ENCODE measurements around the gene EMC9.

The EMC9 gene

GRCh38 chr14:24157331-24157730 lies 15.9 kb upstream of the EMC9 start:
- no peak overlapping the region for H3K4me3 ChIP-seq (ENCODE audit: control insufficient read depth, low read depth, low read length)
- no peak for DNase-seq (ENCODE audit: low read depth)
- TF ChIP-seq CTCF (conservative IDR thresholded peaks at IDR 0.05; ENCODE audit: control insufficient read depth, insufficient read depth, low read depth, low read length), result no peak

DNA sequence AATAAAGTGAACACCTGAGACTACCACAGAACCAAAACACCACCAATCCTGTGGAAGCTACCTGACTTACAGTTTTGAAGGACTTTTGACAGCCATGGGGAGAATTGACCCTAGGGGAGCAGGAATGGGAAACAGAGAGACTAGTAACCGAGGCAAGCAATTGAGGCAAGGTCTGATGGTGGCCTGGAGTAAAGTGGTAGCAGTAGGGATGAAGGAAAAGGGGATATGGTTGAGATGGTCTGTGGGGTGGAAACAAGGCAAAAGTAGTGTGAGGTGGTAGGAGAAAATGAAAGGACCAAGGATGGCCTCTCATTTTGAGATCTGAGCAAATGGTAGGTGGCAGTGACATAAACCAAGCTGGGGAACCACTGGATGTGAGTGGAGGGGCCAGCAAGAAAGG lies 15.4 kb upstream of the EMC9 start:
- DNase-seq (ENCODE audit: low read depth), result no peak
- no peak overlapping the region for H3K4me3 ChIP-seq (ENCODE audit: control insufficient read depth, low read depth, low read length)
- no peak for TF ChIP-seq CTCF (conservative IDR thresholded peaks at IDR 0.05; ENCODE audit: control insufficient read depth, insufficient read depth, low read depth, low read length)

DNA sequence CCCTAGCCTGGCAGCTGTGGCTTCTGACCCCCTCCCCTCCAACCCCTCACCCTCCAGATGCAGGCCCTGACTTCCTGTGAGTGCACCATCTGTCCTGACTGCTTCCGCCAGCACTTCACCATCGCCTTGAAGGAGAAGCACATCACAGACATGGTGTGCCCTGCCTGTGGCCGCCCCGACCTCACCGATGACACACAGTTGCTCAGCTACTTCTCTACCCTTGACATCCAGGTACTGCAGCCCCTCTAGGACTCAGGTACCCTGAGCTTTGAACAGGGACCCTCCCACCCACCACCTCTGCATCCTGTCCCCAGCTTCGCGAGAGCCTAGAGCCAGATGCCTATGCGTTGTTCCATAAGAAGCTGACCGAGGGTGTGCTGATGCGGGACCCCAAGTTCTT lies 13.7 kb upstream of the EMC9 start:
- TF ChIP-seq CTCF (conservative IDR thresholded peaks at IDR 0.05; ENCODE audit: control insufficient read depth, insufficient read depth, low read depth, low read length), result no peak
- H3K4me3 ChIP-seq (ENCODE audit: control insufficient read depth, low read depth, low read length), result no peak overlapping the region
- DNase-seq (ENCODE audit: low read depth), result no peak

- DNase-seq (ENCODE audit: low read depth), result no peak
- no peak overlapping the region for H3K4me3 ChIP-seq (ENCODE audit: control insufficient read depth, low read depth, low read length)
- no peak for TF ChIP-seq CTCF (conservative IDR thresholded peaks at IDR 0.05; ENCODE audit: control insufficient read depth, insufficient read depth, low read depth, low read length)
These were observed 10.2 kb upstream of the EMC9 start for GRCh38 chr14:24151404-24152080.

GRCh38 chr14:24150993-24151392 lies 9.6 kb upstream of the EMC9 start:
- no peak for TF ChIP-seq CTCF (conservative IDR thresholded peaks at IDR 0.05; ENCODE audit: control insufficient read depth, insufficient read depth, low read depth, low read length)
- H3K4me3 ChIP-seq (ENCODE audit: control insufficient read depth, low read depth, low read length), result no peak overlapping the region
- no peak for DNase-seq (ENCODE audit: low read depth)

GRCh38 chr14:24150567-24150966 lies 9.2 kb upstream of the EMC9 start:
- H3K4me3 ChIP-seq (ENCODE audit: control insufficient read depth, low read depth, low read length), result no peak overlapping the region
- DNase-seq (ENCODE audit: low read depth), result no peak
- TF ChIP-seq CTCF (conservative IDR thresholded peaks at IDR 0.05; ENCODE audit: control insufficient read depth, insufficient read depth, low read depth, low read length), result no peak

DNA sequence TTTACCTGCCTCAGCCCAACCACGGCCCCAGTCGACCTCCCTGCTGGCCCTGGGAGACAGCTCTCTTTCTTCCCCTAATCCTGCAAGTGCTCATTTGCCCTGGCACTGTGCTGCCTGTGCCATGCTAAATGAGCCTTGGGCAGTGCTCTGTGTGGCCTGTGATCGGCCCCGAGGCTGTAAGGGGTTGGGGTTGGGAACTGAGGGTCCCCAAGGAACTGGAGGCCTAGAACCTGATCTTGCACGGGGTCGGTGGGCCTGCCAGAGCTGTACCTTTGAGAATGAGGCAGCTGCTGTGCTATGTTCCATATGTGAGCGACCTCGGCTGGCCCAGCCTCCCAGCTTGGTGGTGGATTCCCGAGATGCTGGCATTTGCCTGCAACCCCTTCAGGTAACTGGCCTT lies 8.7 kb upstream of the EMC9 start:
- no peak overlapping the region for H3K4me3 ChIP-seq (ENCODE audit: control insufficient read depth, low read depth, low read length)
- TF ChIP-seq CTCF (conservative IDR thresholded peaks at IDR 0.05; ENCODE audit: control insufficient read depth, insufficient read depth, low read depth, low read length), result no peak
- DNase-seq (ENCODE audit: low read depth), result no peak
